B cell (primary cell): Measurements from ENCODE around the gene EIF4A3. TPM values are rescaled to one million over a fixed set of nuclear protein-coding genes. Genes with fewer than 3 reads are reported as not detected.
A peak's percentile ranks its signal among the peaks of the same experiment; 100 is the strongest.

Experiments
- ATAC-seq: fragments of 200-7000 bp; cut with Tn5 transposase; one replicate; pipeline ENCODE4 v1.10.0; 2021; ENCODE audit warnings: low read depth, mild to moderate bottlenecking, moderate number of reproducible peaks, moderate library complexity
- CTCF ChIA-PET: fragments of 350-600 bp; sonication (Branson Sonifier 250); formaldehyde crosslinking; loops from one replicate; lab custom pipeline; 2021; ENCODE audit warnings: antibody characterized with exemption, inconsistent platforms; lab: Charles Lee
- POLR2A ChIA-PET: fragments of 350-600 bp; sonication (Branson Sonifier 250); formaldehyde crosslinking; loops from one replicate; lab custom pipeline; 2021; ENCODE audit warnings: antibody characterized with exemption; lab: Charles Lee
- DNase-seq: peaks from one replicate; pipeline ENCODE4 v3.0.0; 2013
- H2AFZ ChIP-seq: 2 replicates; pipeline ENCODE4 v1.6.1; 2012; ENCODE audit warnings: mild to moderate bottlenecking, low read depth, low read length; ENCODE audit not compliant: insufficient read depth, poor library complexity, severe bottlenecking
- H3K27ac ChIP-seq, 2 donors: 1 replicate in 1 of 2; 2 replicates in 1 of 2; pipeline ENCODE4 v1.5.1; 2012 to 2013; ENCODE audit warnings: low read length in 2 of 2, mild to moderate bottlenecking in 2 of 2, moderate library complexity in 1 of 2
- H3K27me3 ChIP-seq, 4 experiments: fragments of 200-600 bp in 1 of 4; sonication (generic) in 1 of 4; replicated peaks in 1 of 4; 1 replicate in 2 of 4; 2 replicates in 2 of 4; pipeline versions ENCODE4 v1.6.1 to v1.7.0; 2013 to 2016; ENCODE audit warnings: low read length in 3 of 4, mild to moderate bottlenecking in 2 of 4, mixed read lengths in 1 of 4, moderate library complexity in 1 of 4; ENCODE audit not compliant: insufficient read depth in 4 of 4, control insufficient read depth in 3 of 4; ENCODE audit errors: control extremely low read depth in 1 of 4
- H3K36me3 ChIP-seq, 2 experiments: replicated peaks in 1 of 2; 1 replicate in 1 of 2; 2 replicates in 1 of 2; pipeline versions ENCODE4 v1.6.1 to v1.7.1; 2013; ENCODE audit warnings: low read length in 1 of 2; ENCODE audit not compliant: insufficient read depth in 2 of 2, control insufficient read depth in 1 of 2; ENCODE audit errors: control extremely low read depth in 1 of 2, extremely low read depth in 1 of 2
- H3K4me1 ChIP-seq, 2 donors: fragments of 200-600 bp in 1 of 2; sonication (generic) in 1 of 2; 1 replicate in 1 of 2; 2 replicates in 1 of 2; pipeline versions ENCODE4 v1.5.1 to v1.6.1; 2013 to 2017; ENCODE audit warnings: low read length in 2 of 2; ENCODE audit not compliant: control insufficient read depth in 2 of 2, insufficient read depth in 2 of 2
- H3K4me2 ChIP-seq: replicated peaks from 2 replicates; pipeline ENCODE3; 2012; ENCODE audit warnings: mild to moderate bottlenecking, low read depth, low read length; ENCODE audit not compliant: poor library complexity, severe bottlenecking
- H3K4me3 ChIP-seq, 5 experiments: fragments of 200-600 bp in 1 of 5; sonication (generic) in 1 of 5; 1 replicate in 3 of 5; 2 replicates in 2 of 5; pipeline versions ENCODE4 v1.5.1 to v1.7.0; 2011 to 2016; ENCODE audit warnings: low read length in 4 of 5, mild to moderate bottlenecking in 4 of 5, low read depth in 2 of 5, control low read depth in 1 of 5, moderate library complexity in 1 of 5; ENCODE audit not compliant: insufficient read depth in 1 of 5; ENCODE audit errors: control extremely low read depth in 1 of 5, extremely low read depth in 1 of 5
- H3K79me2 ChIP-seq: fragments of 200-600 bp; sonication (generic); one replicate; pipeline ENCODE4 v1.6.0; 2016; ENCODE audit warnings: low read length; ENCODE audit not compliant: control insufficient read depth, insufficient read depth
- H3K9ac ChIP-seq: fragments of 200-600 bp; sonication (generic); 2 replicates; pipeline ENCODE4 v1.6.1; 2017; ENCODE audit warnings: mild to moderate bottlenecking, low read length, moderate library complexity
- H3K9me3 ChIP-seq, 3 donors: one replicate each; pipeline versions ENCODE4 v1.6.1 to v1.7.1; 2013; ENCODE audit warnings: low read length in 2 of 3; ENCODE audit not compliant: control insufficient read depth in 2 of 3, insufficient read depth in 1 of 3; ENCODE audit errors: control extremely low read depth in 1 of 3
- H4K20me1 ChIP-seq: 2 replicates; pipeline ENCODE4 v1.6.0; 2012; ENCODE audit warnings: mild to moderate bottlenecking, low read length; ENCODE audit not compliant: insufficient read depth, control insufficient read depth, poor library complexity, severe bottlenecking
- H3K27ac Mint-ChIP-seq: one replicate; pipeline ENCODE4 v1.8.0; 2021; ENCODE audit warnings: mixed read lengths
- H3K27me3 Mint-ChIP-seq: one replicate; pipeline ENCODE4 v1.8.0; 2021; ENCODE audit warnings: mixed read lengths
- H3K4me1 Mint-ChIP-seq: one replicate; pipeline ENCODE4 v1.8.0; 2021; ENCODE audit warnings: mixed read lengths
- H3K4me3 Mint-ChIP-seq: one replicate; pipeline ENCODE4 v1.8.0; 2021; ENCODE audit warnings: mixed read lengths
- H3K9me3 Mint-ChIP-seq: one replicate; pipeline ENCODE4 v1.8.0; 2022; ENCODE audit warnings: mixed read lengths; ENCODE audit not compliant: insufficient read depth
- EZH2 ChIP-seq: IDR thresholded peaks from 2 replicates; pipeline ENCODE4 v1.6.1; 2012; ENCODE audit warnings: borderline replicate concordance, low read depth, mild to moderate bottlenecking, moderate library complexity, low read length; ENCODE audit not compliant: insufficient read depth, poor library complexity, severe bottlenecking
- WGBS: methylation state at CpG from one replicate; pipeline ENCODE4 v1.1.5; 2013; ENCODE audit warnings: missing lambda C conversion rate; ENCODE audit not compliant: insufficient coverage; 5-methylcytosine and 5-hydroxymethylcytosine counted together
- intact Hi-C: fragments of 100-400 bp; cut with micrococcal nuclease; formaldehyde crosslinking; loops from one replicate; pipeline ENCODE4 v1.10.0; 2022
- polyA plus RNA-seq: library from polyadenylated mRNA; depleted of rRNA; stranded (reverse); fragments of >200 nt; gene quantifications from 2 replicates; pipeline ENCODE4 v1.2.3, GENCODE V29; 2012
- total RNA-seq, 2 donors: library from RNA; stranded (reverse); fragments of 120-200 nt in 1 of 2; gene quantifications; 1 replicate in 1 of 2; 2 replicates in 1 of 2; pipeline versions ENCODE4 v1.2.3 to v1.2.4, GENCODE V29; 2013 to 2022
- TF ChIP-seq, protein P1 (sequence below): fragments of 200-600 bp; IDR thresholded peaks from one replicate; pipeline ENCODE4 v1.8.0; 2022; ENCODE audit warnings: antibody characterized with exemption, mild to moderate bottlenecking

EIF4A3 gene
- total and polyA plus RNA-seq, 2 donors (not counting 1 experiment from before 2014, with no cell fraction given), result 86.0 to 137 TPM

DNA sequence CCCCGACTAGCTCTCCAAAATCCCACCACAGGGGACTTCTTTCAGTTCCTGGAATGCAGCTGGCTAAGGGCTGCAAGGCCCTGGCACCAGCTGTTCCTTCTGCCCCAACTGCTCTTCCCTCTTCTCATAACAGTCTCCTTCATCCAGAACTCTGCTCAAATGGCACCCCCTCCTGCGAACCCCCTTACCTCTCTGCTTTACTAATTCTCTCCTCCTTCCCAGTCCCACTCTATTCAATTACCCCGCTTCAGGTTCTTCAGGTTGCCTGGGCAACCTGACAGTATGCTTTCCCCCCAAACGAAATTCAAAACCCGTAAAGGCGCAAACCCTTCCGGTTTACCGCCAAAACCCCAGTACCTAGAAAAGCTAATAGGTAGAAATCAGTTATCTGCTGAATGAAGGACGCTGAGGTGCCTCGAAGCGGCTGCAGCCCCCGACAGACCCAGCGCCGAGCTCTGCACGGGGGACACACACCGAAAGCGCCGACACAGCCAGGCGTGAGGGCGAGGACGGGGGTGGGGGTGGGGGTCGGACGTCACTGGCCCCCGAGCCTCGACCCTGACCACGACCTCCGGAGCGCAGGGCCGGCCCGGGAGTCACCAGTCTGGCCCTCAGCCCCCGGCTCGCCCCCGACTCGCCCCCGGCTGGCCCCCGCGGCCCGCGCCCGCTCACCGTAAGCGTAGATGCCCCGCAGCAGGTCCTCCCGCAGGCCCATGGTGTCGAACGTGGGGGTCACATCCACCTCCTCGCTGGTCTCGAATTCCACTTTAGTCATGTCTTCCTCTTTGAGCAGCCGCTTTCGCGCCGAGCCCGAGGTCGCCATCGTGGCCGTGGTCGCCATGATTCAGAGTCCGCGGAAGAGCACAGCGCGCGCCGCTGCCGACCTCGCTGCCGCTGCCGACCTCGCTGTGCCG is 550 bp downstream of the EIF4A3 start:
- peaks cover 0 to 28% of the 10 kb centered on the region in 2 experiments for H3K36me3 ChIP-seq
- no peaks in the 10 kb centered on the region for H3K27me3 ChIP-seq
- ATAC-seq (peak; percentile 7), DNase-seq (no peak)
- peak overlapping the region; percentile 44 for H2AFZ ChIP-seq
- peak overlapping the region; percentile 97 for H3K27ac Mint-ChIP-seq
- no peaks in the 10 kb centered on the region for H3K9me3 Mint-ChIP-seq
- H3K79me2 ChIP-seq, result peaks cover 51% of the 10 kb centered on the region
- no peak for TF ChIP-seq EZH2
- TF ChIP-seq, protein P1, sequence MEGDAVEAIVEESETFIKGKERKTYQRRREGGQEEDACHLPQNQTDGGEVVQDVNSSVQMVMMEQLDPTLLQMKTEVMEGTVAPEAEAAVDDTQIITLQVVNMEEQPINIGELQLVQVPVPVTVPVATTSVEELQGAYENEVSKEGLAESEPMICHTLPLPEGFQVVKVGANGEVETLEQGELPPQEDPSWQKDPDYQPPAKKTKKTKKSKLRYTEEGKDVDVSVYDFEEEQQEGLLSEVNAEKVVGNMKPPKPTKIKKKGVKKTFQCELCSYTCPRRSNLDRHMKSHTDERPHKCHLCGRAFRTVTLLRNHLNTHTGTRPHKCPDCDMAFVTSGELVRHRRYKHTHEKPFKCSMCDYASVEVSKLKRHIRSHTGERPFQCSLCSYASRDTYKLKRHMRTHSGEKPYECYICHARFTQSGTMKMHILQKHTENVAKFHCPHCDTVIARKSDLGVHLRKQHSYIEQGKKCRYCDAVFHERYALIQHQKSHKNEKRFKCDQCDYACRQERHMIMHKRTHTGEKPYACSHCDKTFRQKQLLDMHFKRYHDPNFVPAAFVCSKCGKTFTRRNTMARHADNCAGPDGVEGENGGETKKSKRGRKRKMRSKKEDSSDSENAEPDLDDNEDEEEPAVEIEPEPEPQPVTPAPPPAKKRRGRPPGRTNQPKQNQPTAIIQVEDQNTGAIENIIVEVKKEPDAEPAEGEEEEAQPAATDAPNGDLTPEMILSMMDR, result no peak
- H3K4me1 Mint-ChIP-seq, result peaks cover 36% of the 10 kb centered on the region
- under 1% methylated on average over 64 of the region's 69 CpGs for WGBS
- H3K4me1 ChIP-seq, result peaks cover 25 to 34% of the 10 kb centered on the region in 2 donors
- no peaks in the 10 kb centered on the region for H3K27me3 Mint-ChIP-seq
- peaks cover 51% of the 10 kb centered on the region for H4K20me1 ChIP-seq
- peak overlapping the region; percentile 95 for H3K4me3 Mint-ChIP-seq
- POLR2A ChIA-PET, result interaction anchor here (0.6 to 1.3 kb wide), 3 partner anchors 15 to 105 kb away, joined by 3 to 6 read pairs (median 4); partner anchors contain the start of gene GAA
- peak overlapping the region; percentile 75 for H3K9ac ChIP-seq
- peak overlapping the region; percentile 92 for H3K4me2 ChIP-seq
- no peaks in the 10 kb centered on the region for H3K9me3 ChIP-seq
- H3K27ac ChIP-seq, result peak overlapping the region; percentile 64 to 82
- peak overlapping the region; percentile 61 to 94 (median 70) for H3K4me3 ChIP-seq
- intact Hi-C loops, result loop anchor here (1.0 to 2.0 kb wide), 4 partner anchors 45 to 1076 kb away; partner anchors contain the start of genes CEP131, GAA and RNF213
- CTCF ChIA-PET, result interaction anchor here (1.8 kb wide), 1 partner anchor 45 kb away, joined by 9 read pairs; the partner anchor contains the start of gene GAA
